GM10847 (cell line): ENCODE data around the gene ATAD3B.

Experiments used
- POLR2A ChIP-seq: IDR thresholded peaks from 2 replicates; pipeline ENCODE4 v1.6.1; 2011; ENCODE audit not compliant: insufficient read length; ENCODE audit errors: extremely low read depth

The ATAD3B gene

DNA sequence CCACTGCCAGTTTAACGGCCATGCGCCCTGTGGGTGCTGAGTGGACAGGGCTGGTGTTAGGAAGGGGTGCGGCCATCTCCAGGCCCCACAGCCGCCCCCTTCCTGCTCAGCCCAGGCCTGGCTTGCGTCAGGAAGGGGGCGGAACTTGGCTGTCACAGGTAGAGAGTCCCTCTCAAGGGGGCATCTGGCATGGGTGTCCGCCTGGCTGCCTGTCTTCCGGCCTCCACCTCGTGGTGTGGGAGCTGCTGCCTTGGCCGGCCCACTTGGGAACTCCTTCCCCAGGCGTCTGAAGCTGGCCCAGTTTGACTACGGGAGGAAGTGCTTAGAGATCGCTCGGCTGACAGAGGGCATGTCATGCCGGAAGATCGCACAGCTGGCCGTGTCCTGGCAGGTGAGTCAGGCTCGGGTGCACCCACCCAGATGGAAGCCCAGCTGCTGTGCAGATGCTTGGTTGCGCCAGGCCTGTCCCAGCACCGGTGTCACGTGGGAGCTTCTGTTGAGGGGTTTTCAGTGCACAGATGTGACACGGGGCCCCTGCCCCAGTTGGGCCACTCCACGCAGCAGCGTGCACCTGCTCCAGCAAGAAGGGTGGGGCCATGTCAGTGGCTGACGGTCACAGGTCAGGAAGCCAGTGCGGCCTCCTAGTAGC lies 9.1 kb upstream of the ATAD3B start:
- TF ChIP-seq POLR2A: no peak

- TF ChIP-seq POLR2A: no peak
Measured at GRCh38 chr1:1463312-1463711, 8.3 kb upstream of the ATAD3B start.

DNA sequence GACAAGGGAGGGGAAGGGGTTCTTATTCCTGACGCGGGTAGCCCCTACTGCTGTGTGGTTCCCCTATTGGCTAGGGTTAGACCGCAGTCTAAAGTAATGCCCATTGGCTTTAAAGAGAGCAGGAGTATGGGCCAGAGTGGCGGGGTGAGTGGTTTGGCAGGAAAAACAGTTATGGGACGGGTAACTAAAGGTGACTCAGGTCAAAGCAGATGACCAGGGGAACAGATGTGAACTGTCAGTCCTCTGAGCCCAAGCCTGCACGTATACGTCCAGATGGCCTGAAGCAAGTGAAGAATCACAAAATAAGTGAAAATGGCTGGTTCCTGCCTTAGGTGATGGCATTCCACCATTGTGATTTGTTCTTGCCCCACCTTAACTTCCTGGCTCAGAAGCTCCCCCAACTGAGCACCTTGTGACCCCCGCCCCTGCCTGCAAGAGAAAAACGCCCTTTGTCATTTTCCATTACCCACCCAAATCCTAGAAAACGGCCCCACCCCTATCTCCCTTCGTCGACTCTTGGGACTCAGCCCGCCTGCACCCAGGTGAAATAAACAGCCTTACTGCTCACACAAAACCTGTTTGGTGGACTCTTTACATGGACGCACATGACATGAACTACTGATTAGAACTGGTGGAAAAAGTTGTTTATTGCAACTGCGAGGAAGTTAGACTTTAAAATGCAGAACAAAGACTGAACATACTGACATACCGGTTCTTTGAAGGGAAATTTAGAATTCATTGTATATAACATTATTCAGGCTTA lies 758 bp upstream of the ATAD3B start:
- no peak for TF ChIP-seq POLR2A

GRCh38 chr1:1477206-1477605 lies 5.6 kb downstream of the ATAD3B start:
- TF ChIP-seq POLR2A: no peak

GRCh38 chr1:1479547-1480487 lies 8.3 kb downstream of the ATAD3B start:
- TF ChIP-seq POLR2A: no peak

DNA sequence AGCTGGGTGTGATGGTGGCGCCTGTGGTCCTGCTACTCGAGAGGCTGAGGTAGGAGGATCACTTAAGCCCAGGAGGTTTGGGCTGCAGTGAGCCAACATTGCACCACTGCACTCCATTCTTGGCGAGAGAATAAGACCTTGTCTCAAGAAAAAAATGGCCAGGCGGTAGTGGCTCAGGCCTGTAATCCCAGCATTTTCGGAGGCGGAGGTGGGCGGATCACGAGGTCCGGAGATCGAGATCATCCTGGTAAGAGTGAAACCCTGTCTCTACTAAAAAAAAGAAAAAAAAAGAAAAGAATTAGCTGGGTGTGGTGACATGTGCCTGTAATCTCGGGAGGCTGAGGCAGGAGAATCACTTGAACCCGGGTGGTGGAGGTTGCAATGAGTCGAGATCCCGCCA lies 11.3 kb downstream of the ATAD3B start:
- TF ChIP-seq POLR2A: no peak

GRCh38 chr1:1483714-1484113 lies 12.1 kb downstream of the ATAD3B start:
- no peak for TF ChIP-seq POLR2A

DNA sequence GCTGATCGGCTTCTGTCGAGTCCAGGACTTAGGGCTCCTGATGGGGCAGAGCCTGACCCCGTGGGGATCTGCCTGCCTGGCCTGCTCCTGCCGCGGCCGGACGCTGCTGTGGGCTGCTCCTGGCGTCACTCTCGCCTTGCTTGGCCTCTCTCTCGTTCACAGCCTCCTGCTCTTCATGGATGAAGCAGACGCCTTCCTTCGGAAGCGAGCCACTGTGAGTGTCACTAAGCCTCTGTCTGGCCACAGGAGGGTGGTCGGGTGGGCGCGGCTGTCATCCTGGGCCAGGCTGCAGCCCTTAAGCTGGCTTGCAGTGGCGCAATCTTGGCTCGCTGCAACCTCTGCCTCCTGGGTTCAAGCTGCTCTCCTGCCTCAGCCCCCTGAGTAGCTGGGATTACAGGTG lies 16.1 kb downstream of the ATAD3B start:
- TF ChIP-seq POLR2A: no peak

- TF ChIP-seq POLR2A: no peak
Measured at GRCh38 chr1:1489231-1489630, 17.7 kb downstream of the ATAD3B start.

DNA sequence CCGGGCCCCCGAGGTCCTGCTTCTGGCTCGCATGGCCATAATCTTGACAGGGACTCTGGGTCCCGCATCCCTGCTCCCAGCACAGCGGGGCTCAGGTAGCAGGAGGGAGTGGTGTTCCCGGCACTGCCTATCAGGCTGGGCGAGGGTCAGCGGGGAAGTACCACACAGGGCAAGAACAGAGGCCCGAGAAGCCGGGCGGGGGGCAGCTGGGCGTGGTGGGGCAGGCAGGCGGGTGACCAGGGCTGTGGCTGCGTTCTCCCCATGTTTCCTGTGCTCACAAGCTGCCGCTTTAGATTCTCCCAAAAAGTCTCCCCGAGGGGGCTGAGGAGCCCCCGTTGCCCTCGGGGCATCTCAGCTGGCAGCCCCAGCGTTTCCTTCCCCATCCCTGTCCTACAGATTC lies 18.3 kb downstream of the ATAD3B start:
- no peak for TF ChIP-seq POLR2A

- TF ChIP-seq POLR2A: no peak
Measured at GRCh38 chr1:1490633-1491230, 19.2 kb downstream of the ATAD3B start.

- no peak for TF ChIP-seq POLR2A
Measured at GRCh38 chr1:1491601-1492000, 20.0 kb downstream of the ATAD3B start.

DNA sequence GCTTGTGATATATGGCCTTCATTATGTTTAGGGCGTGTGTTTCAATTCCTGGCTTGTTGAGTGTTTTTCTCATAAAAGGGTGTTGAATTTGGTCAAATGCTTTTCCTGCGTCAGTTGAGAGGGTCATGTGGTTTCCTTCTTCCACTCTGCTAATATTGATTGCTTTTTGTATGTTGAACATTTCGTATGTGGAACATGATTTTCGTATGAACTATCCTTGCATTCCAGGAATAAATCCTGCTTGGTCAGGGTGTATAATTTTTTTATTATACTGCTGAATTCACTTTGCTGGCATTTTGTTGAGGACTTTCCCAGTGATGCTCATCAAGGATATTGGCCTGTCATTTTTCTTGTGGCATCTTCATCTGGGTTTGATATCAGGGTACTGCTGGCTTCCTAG lies 35.7 kb downstream of the ATAD3B start:
- TF ChIP-seq POLR2A: no peak

GRCh38 chr1:1510912-1511532 lies 39.5 kb downstream of the ATAD3B start:
- no peak for TF ChIP-seq POLR2A
